Measurements from ENCODE around the gene ZNF662. TPM values are rescaled to one million over a fixed set of nuclear protein-coding genes. Genes with fewer than 3 reads are reported as not detected.

ZNF662 gene
- total and polyA plus RNA-seq, 9 of the 15 experiments (the other 6 are each of a cell fraction or from before 2014, with no cell fraction given) = 0.07 to 0.55 (median 0.27) TPM

- TF ChIP-seq JUND (IDR thresholded peaks at IDR 0.05; ENCODE audit: borderline replicate concordance, low read depth, low read length) (peak; percentile 43; the same call in 1 of the 2 replicates), JUND (tag; IDR thresholded peaks at IDR 0.05; ENCODE audit: borderline replicate concordance, low read depth, low read length) (peak; percentile 19; the same call in 1 of the 3 replicates), ZNF77 (CRISPR knock-in tag; IDR thresholded peaks at IDR 0.05) (no peak), E2F1 (CRISPR knock-in tag; IDR thresholded peaks at IDR 0.05) (no peak), ZNF75A (CRISPR knock-in tag; IDR thresholded peaks at IDR 0.05) (no peak), HLTF (IDR thresholded peaks at IDR 0.05) (no peak), RUNX1 (IDR thresholded peaks at IDR 0.05; ENCODE audit: low read depth) (no peak), POU5F1 (IDR thresholded peaks at IDR 0.05; ENCODE audit: borderline replicate concordance, low read depth, low read length, partially characterized antibody) (no peak), CSDE1 (IDR thresholded peaks at IDR 0.05) (no peak), SRSF1 (IDR thresholded peaks at IDR 0.05; ENCODE audit: low read depth, low read length) (0 out of 2 replicates have a peak, but pooled peaks have one; percentile 45), CC2D1A (IDR thresholded peaks at IDR 0.05) (peak; percentile 88; the same call in 1 of the 2 replicates), GTF2B (IDR thresholded peaks at IDR 0.05; ENCODE audit: extremely low read depth, insufficient read length) (no peak), PKNOX1 (IDR thresholded peaks at IDR 0.05) (peak; percentile 52; the same call in 1 of the 2 replicates), TFE3 (CRISPR knock-in tag; IDR thresholded peaks at IDR 0.05) (no peak), ETS1 (conservative IDR thresholded peaks at IDR 0.05; ENCODE audit: control insufficient read depth, low read depth, low read length) (peak; percentile 54), FOXJ2 (tag; IDR thresholded peaks at IDR 0.05) (no peak), HNRNPL (IDR thresholded peaks at IDR 0.05; ENCODE audit: low read depth, low read length) (no peak), SIN3A (IDR thresholded peaks at IDR 0.05; ENCODE audit: borderline replicate concordance in 2 of 2, control insufficient read depth in 1 of 2, low read depth in 2 of 2, low read length in 2 of 2) (0 out of 4 replicates have a peak, but pooled peaks of 1 of the 2 experiments have one; percentile 19), ZNF217 (CRISPR knock-in tag; IDR thresholded peaks at IDR 0.05) (no peak), ZBTB12 (CRISPR knock-in tag; IDR thresholded peaks at IDR 0.05) (no peak)
These were observed 25.1 kb upstream of the ZNF662 start (continued) for GRCh38 chr3:42880601-42881451.

Data from K562 (cell line).